ELR (cell line): ENCODE data around the gene FKBP1C.
"Not testable (repeated sequence)": the region's sequence is repeated elsewhere in the genome, so short reads cannot be mapped to it uniquely, and the experiment has no call there.

Experiments
- DNase-seq: peaks from one replicate; pipeline ENCODE4 v3.0.0-alpha.2; 2015; ENCODE audit warnings: low read depth

Gene FKBP1C

DNA sequence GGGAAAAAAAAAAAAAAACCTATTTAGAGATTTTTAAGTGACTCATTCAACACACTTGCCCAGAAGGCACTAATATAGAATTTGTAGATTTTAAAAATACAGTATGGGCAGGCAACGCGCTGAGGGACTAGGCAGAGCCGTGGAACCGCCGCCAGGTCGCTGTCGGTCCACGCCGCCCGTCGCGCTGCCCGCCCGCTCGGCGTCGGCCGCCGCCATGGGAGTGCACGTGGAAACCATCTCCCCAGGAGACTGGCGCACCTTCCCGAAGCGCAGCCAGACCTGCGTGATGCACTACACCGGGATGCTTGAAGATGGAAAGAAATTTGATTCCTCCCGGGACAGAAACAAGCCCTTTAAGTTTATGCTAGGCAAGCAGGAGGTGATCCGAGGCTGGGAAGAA is at the start of gene FKBP1C:
FKBP1C (plus strand) TSS at position 127 of the 400 bp plus-strand sequence.
- not testable (repeated sequence) for DNase-seq

DNA sequence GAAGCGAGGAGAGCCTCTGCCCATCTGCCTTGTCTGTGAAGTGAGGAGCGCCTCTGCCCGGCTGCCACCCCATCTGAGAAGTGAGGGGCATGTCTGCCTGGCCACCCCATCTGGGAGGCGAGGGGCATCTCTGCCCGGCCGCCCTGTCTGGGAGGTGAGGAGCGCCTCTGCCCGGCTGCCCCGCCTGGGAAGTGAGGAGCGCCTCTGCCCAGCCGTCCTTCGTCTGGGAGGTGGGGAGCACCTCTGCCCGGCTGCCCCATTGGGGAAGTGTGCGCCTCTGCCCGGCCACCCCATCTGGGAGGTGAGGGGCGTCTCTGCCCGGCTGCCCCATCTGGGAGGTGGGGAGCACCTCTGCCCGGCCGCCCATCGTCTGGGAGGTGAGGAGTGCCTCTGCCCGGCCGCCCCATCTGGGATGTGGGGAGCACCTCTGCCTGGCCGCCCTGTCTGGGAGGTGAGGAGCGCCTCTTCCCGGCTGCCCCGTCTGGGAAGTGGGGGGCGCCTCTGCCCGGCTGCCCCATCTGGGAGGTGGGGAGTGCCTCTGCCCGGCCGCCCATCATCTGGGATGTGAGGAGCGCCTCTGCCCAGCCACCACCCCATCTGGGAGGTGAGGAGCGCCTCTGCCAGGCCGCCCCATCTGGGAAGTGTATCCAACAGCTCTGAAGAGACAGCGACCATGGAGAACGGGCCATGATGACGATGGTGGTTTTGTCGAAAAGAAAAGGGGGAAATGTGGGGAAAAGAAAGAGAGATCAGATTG is 47.0 kb upstream of the FKBP1C start:
- not testable (repeated sequence) for DNase-seq

DNA sequence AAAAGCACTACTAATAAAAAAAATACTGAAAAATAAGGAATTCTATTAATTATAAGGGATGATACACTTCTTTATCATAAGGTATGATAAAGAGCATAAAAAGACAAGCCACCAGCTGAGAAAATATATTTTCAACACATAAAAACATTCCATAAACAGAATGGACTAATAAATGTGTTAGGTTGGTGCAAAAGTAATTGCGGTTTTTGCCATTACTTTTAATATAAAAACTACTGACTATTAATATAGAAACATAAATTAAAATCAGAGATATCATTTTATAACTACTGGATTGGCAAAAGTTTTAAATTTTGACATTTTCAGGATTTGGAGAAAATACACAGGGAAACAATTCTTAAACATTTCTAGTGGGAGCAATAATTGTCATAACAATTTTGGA is 37.1 kb upstream of the FKBP1C start:
- DNase-seq, result no peak

DNA sequence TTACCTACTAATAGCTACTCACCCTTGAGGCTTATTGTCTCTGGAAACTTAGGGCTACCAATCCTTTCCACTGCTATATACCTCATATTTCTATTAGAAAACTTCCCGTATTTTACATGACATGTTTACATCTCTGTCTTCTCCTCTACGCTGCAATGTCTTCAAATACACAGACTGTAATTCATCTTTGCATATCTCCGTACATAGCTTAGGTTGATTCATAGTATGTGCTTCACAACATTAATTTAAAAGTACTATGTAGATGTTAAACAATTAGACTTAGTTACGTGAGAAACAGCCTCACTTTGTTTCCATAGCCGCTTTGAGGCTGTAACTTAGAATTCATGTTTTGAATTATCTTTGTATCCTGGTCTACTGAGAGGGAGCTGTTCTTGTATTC is 35.1 kb upstream of the FKBP1C start:
- no peak for DNase-seq

DNA sequence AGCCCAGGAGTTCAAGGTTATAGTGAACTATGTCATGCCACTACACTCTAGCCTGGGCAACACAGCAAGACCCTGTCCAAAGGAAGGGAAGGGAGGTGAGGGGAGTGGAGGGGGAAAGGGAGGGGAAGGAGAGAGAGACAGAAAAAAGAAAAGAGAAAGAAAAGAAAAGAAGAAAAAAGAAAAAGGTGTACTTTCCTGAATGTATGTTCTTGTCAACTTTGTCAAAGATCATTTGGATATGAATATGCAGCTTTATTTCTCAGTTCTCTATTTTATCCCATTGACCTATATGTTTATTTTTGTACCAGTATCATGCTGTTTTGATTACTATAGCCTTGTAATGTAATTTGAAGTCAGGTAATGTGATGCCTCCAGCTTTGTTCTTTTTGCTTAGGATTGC is 30.9 kb upstream of the FKBP1C start:
- DNase-seq, result no peak

DNA sequence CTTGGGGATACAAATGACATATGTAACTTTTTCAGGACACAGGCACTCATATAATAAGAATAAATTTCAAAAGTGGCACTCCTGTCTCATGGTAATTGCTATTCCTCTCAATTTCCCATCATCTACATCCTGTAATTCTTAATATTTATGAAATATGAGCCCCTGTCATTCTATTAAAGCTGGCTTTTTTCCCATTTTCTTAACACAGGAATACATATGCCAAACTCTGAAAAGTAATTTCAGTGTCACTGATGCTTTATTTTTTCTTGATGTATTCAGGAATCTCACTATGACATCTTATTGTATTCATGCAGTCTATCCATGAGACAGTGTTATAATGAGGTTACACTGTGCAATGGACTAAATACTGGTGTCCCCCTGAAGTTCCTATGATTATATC is 24.3 kb upstream of the FKBP1C start:
- DNase-seq, result no peak

DNA sequence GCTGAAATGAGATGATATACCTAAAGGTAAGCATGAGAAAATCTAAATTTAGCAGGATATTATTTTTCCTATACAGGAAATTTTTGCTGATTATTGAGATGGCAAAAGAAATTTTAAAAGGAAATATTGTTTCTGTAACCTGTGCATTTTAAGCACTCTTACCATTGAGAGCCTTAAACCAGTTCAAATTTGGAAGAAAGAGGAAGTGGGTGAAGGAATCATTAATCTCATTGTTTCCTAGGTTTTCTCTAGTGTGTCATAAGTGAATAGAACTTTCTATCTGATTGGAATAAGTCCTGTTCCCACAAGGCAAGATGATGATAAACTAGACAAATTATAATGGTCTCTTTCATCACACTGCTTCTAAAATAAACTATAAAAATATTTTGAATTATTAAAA is 22.4 kb upstream of the FKBP1C start:
- no peak for DNase-seq

DNA sequence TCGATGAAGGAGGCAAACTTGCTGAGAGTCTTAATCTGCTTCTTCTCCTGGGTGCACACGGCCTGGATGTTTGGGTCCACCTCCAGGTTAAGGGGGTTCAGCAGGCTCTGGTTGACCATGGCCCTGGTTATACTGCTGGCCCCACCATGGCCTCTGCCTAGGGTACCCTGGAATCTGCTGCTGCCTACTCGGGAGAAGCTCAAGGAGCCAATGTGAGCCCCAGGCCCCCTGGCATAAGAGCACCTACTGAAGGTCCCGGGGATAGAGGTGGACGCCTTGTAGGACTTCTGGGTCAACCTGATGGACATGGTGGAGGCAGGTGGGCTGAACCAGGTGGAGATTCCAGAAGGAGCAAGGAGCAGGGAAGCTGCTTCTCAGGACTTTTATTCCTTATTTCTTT is 17.9 kb upstream of the FKBP1C start:
- DNase-seq, result no peak

DNA sequence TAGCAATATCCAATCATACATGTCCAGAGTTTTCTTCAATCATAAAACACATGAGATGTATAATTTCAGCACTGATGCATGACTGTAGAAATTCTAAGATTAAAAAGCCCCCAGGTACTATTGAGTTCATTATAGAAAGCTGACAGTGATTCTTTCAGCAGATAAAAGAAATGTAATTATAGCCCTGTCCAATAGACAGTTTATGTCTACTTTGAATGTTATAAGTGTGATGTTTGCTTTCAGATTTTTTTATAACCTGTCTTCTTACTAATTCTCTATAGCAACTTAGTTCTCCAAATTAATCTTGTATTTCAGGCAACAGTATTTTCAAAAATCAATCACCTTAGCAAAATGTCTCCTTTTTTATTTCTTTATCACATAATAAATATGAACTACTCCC is 13.5 kb upstream of the FKBP1C start:
- DNase-seq, result no peak

DNA sequence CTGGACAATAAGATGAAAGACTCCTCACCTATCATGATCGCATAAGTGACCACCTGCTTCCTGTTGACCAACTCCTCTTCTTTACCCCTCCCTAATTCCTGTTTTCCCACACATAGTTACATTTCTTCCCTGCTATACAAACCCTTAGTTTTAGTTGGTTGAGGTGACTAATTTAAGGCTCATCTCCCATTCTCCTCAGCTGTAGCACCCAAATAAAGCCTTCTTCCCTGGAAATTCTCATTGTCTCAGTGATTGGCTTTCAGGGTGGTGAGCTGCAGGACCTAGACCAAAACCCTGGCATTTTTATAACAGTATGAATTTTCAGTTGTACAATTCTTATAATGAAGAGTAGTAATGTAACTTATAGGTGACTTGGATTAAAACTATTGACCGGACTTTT is 2.1 kb downstream of the FKBP1C start:
- no peak for DNase-seq

DNA sequence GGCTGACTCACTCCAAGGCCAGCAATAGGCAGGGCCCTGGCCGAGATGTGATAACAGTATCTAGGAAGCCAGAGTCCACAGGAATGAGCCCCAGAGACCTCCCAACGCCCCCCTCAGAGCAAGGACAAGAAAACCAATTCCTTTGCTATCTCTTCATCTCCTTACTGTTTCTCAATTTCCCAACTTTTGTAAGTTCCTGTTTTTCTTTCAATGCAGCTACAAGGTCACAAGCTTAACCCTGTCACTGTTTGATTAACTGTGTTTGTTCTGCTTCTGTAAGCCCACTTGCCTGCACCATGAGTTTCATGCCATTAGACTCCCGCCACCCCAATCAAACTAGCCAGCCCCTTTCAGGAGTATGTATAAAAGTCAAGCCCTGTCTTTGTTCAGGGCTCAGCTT is 3.5 kb downstream of the FKBP1C start:
- no peak for DNase-seq

DNA sequence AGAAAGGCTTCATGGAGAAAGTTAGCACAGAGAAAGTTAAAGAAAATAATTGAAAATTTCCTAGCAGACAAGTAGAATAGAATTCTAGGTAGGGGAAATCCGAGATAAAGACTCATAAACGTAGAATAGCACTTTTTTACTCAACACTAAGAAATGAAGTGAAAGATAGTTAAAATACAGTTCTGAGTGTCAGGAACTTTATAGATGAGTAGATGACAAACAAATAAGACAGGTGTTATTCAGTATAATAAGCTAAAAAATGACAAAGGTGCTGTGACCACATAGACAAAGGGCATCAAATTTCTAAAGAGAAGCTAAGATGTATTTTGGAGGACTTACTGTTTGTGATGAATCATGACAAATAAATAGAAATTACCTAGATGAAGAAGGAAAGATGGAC is 12.9 kb downstream of the FKBP1C start:
- no peak for DNase-seq

DNA sequence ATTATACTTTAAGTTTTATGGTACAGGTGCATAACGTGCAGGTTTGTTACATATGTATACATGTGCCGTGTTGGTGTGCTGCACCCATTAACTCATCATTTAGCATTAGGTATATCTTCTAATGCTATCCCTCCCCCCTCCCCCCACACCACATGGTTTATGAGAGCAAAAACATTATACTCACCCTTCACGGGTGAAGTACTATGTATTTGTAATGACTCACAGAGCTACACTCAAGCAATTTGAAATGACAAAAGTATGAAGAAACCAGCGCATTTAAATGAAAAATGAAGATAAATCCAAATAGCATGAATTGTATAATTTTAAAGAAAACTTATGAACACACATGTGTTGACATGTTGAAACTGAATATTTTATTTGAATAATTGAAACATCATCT is 14.7 kb downstream of the FKBP1C start:
- not testable (repeated sequence) for DNase-seq

DNA sequence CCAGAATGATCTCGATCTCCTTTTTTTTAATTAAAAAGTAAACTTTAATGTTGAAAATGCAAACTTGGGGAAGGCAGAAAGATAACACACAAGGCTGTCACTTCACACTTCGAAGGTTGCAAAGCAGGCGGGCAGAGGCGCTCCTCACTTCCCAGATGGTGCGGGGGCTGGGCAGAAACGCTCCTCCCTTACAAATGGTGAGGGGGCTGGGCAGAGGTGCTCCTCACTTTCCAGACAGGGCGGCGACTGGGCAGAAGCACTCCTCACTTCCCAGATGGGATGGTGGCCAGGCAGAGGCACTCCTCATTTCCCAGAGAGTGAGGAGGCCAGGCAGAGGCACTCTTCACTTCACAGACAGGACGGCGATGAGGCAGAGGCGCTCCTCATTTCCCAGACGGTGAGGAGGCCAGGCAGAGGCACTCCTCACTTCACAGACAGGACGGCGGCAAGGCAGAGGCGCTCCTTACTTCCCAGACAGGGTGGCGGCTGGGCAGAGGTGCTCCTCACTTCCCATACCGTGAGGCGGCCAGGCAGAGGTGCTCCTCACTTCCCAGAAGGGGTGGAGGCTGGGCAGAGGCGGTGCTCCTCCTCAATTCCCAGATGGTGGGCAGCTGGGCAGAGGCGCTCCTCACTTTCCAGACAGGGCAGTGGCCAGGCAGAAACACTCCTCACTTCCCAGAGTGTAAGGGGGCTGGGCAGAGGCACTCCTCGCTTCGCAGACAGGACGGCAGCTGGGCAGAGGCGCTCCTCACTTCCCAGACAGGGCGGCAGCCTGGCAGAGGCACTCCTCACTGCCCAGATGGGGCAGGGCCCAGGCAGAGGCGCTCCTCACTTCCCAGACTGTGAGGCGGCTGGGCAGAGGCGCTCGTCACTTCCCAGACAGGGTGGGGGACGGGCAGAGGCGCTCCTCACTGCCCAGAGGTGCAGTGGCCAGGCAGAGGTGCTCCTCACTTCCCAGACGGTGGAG is 16.9 kb downstream of the FKBP1C start:
- DNase-seq, result not testable (repeated sequence)

DNA sequence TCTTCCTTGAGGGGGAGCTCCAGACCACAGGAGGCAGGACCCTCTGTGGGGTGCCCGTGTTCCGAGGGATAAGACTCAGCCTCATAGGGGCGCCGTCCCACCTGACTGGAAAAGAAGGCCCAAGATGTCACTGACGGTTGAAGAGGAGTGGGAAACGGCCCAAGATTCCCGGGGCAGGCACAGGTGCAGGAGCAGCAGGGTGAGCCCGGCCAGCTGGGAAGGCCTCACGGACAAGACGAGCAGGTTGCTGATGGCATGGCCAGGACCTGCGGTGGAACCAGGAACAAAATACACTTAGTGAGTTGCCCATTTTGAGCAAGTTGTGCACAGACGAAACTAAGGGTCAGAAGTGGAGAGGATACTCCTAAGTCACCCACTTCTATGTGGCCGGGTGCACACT is 18.8 kb downstream of the FKBP1C start:
- not testable (repeated sequence) for DNase-seq

DNA sequence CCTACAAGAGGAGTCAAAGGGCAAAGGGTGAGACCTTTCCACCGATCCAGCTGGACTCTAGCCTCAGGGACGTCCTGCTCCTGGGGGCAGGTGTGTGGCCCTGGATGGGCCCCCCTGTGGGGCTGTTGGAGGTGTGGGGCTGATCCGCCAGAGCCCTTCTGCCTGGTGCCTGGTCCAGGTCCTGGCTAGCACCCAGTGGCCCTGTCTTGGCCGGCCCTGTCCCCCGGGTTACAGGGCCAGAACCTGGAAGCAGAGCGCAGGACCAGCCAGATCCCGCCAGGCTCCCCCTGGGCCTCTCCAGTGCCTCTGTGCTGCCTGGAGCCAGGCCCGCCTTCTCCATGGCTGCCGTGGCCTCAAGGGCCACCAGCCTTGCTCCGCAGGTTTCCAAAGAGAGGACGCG is 19.2 kb downstream of the FKBP1C start:
- DNase-seq, result not testable (repeated sequence)

DNA sequence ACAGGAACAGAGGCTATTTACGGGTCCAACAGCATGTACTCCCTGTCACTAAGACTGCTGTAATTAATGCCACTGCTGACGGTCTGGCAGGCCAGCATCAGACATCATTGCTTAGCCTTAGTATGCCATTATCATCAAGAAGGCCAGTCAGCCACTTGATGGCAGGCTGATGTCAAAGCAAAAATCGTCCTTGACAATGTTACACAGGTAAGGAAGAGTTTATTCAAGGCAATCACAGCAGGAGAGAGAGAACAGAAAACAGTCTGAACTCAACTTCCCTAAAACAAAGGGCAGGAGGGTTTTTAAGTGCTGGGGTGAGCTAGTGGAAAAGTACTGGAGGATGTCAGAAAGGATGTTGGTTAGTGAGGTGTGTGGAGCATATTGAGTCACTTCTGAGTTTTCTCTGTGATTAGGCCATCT is 25.1 kb downstream of the FKBP1C start:
- DNase-seq, result no peak

DNA sequence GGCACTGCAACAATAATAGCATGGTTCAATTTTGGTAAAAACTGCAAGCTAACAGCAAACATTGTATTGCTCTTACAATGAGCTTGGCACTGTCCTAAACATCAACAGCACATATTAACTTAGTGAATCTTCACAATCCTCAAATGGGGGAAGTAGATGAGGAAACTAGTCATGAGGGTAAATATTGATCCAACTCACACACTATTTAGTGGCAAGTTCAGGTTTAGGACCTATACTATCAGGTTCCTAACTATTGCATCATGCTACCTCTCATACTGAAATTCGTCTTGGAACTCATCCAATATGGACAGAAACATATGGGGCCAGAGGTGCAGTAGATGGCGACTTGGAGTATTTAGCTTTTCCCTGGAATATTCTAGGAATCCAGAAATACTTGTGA is 34.2 kb downstream of the FKBP1C start:
- no peak for DNase-seq

DNA sequence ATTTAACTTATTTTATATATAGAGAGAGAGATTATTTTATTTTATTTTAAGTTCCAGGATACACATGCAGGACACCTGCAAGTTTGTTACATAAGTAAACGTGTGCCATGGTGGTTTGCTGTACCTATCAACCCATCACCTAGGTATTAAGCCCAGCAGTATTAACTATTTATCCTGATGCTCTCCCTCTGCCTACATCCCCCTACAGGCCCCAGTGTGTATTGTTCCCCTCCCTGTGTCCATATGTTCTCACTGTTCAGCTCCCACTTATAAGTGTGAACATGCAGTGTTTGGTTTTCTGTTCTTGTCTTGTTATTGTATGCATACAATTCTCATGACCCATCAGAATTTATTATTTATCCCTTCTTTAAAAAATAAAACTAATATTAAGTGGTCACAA is 34.6 kb downstream of the FKBP1C start:
- no peak for DNase-seq

DNA sequence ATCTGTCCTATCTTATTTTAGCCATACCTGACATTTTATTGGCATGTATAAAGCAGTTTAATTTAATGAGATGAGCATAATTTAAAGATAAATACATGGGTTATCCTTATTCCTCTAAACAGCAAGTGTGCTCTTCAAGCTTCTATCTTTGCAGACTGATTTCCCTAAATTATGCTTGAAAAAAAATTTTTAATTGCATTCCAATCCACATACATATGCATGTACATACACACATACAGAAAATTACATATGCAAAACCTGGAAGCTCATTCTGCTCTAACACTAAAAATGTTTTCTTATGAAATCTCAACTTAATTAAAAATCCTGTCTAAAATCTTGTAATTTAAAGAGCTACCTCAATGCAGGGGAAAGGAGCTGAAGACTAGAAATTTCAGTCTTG is 35.3 kb downstream of the FKBP1C start:
- no peak for DNase-seq

DNA sequence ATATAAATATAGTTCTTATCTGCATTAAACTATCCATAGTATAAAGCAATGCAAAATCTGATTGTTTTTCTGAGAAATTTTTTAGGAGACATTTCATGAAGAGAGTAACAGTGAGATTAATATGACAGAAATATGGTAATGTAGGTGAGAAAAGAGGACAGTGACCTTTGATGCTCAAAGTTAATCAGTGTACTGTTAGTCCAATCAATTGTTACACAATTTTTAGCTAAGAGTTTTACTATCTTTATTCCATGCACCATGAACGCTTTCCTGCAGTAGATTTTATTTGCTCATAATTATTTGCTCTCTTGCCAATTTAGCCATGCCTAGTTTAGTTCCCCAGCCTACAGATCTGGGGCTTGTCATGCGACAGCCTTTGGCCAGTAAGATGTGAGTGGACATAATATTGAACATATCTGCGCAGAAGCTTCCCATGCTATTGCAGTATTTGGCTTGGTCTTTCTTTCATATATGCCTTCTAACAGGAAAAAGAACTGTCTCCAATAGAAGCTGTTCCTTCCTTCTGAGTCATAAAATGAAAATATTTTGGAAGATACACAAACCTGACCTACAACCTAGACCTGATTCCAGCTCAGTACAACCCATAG is 38.7 kb downstream of the FKBP1C start:
- no peak for DNase-seq

DNA sequence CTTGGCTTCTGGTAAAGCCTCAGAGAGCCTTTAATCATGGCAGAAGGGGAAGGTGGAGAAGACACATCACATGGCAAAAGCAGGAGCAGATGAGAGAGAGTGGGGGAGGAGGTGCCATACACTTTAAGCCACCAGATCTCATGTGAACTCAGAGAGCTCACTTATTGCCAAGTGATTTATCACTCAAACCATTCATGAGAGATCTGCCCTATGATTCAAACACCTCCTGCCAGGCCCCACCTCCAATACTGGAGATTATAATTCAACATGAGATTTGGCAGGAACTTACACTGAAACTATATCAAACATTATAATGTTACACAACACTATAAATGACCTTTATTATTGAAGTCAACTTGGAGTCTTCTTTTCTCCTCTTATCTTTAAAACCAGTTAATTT is 47.9 kb downstream of the FKBP1C start:
- DNase-seq, result no peak

DNA sequence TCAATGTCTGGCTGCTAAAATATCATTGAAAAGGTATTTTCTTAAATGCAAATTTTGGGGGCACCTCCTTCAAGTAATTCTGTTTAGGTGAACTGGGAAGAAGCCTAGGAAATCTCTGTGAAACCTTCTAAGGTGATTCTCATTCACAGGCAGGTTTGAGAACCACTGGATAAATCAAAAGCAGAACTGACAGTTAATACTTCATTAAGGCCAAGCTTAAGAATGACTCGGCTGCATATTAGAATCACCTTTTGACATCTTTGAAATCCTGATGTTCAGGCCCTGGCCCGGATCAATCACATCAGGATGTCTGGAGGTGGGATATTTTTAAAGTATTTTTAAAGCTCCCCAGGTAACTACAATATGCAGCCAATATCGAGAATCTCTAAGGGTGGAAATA is 50.6 kb downstream of the FKBP1C start:
- no peak for DNase-seq
